Panc1 (cell line): Measurements from ENCODE around the gene DNAAF5. TPM values are rescaled to one million over a fixed set of nuclear protein-coding genes. Genes with fewer than 3 reads are reported as not detected.
A peak's percentile ranks its signal among the peaks of the same experiment; 100 is the strongest.

Experiments
- ATAC-seq: fragments of 200-7000 bp; cut with Tn5 transposase; 2 replicates; pipeline ENCODE4 v1.9.1; 2020; ENCODE audit warnings: mild to moderate bottlenecking, moderate library complexity
- BruUV-seq: library from RNA; stranded (reverse); fragments of 400-500 nt; replicated peaks from 2 replicates; lab custom pipeline; 2021; lab: Mats Ljungman, UMichigan
- CTCF ChIA-PET: fragments of 300-600 bp; sonication (Branson Sonifier 250); formaldehyde crosslinking; loops from one replicate; lab custom pipeline; 2022; ENCODE audit warnings: antibody characterized with exemption; lab: Charles Lee
- POLR2A ChIA-PET: fragments of 300-600 bp; sonication (Branson Sonifier 250); formaldehyde crosslinking; loops from one replicate; lab custom pipeline; 2022; ENCODE audit warnings: antibody characterized with exemption; lab: Charles Lee
- DNase-seq: peaks from one replicate; pipeline ENCODE4 v3.0.0-alpha.2; 2010; ENCODE audit warnings: low read depth, low spot score
- H3K27ac ChIP-seq: 2 replicates; pipeline ENCODE4 v1.5.1; 2011; ENCODE audit warnings: mild to moderate bottlenecking, low read length, inconsistent platforms
- H3K27me3 ChIP-seq: fragments of 200-500 bp; sonication (Bioruptor generic); 2 replicates; pipeline ENCODE4 v1.6.0; 2014; ENCODE audit warnings: low read length, inconsistent platforms; ENCODE audit not compliant: control insufficient read depth, insufficient read depth
- H3K36me3 ChIP-seq: fragments of 200-500 bp; sonication (Bioruptor generic); 2 replicates; pipeline ENCODE4 v1.5.1; 2014; ENCODE audit warnings: inconsistent platforms, mild to moderate bottlenecking, low read length, moderate library complexity; ENCODE audit not compliant: control insufficient read depth, insufficient read depth
- H3K4me1 ChIP-seq: 2 replicates; pipeline ENCODE4 v1.5.1; 2011; ENCODE audit warnings: inconsistent platforms, mild to moderate bottlenecking, low read length, moderate library complexity; ENCODE audit not compliant: control insufficient read depth, insufficient read depth
- H3K4me3 ChIP-seq, 2 experiments: 2 replicates each; pipeline ENCODE4 v1.5.1; 2011 to 2012; ENCODE audit warnings: low read depth in 2 of 2, low read length in 2 of 2, mild to moderate bottlenecking in 2 of 2, inconsistent platforms in 1 of 2, moderate library complexity in 1 of 2
- H3K9me3 ChIP-seq: fragments of 200-500 bp; sonication (Bioruptor generic); 2 replicates; pipeline ENCODE4 v1.5.1; 2014; ENCODE audit warnings: low read depth, mild to moderate bottlenecking, inconsistent platforms, low read length, moderate library complexity; ENCODE audit not compliant: control insufficient read depth, insufficient read depth
- POLR2AphosphoS5 ChIP-seq: IDR thresholded peaks from 2 replicates; pipeline ENCODE4 v1.6.1; 2012; ENCODE audit warnings: mild to moderate bottlenecking, low read depth, low read length, moderate library complexity
- in situ Hi-C: cut with HindIII; loops from 2 replicates; pipeline ENCODE4 v1.10.0; 2016; ENCODE audit warnings: low sequenced_read_pairs, low pct_unique_long_range_greater_than_20kb
- intact Hi-C: fragments of 100-400 bp; cut with micrococcal nuclease; formaldehyde crosslinking; loops from one replicate; pipeline ENCODE4 v1.10.0; 2022; ENCODE audit not compliant: unreplicated experiment
- total RNA-seq: library from RNA; stranded (reverse); gene quantifications from one replicate; pipeline ENCODE4 v1.2.1, GENCODE V29; 2021; ENCODE audit not compliant: unreplicated experiment
- TF ChIP-seq, protein P1 (sequence below), 2 experiments: IDR thresholded peaks; 2 replicates each; pipeline ENCODE4 v1.6.1; 2011 to 2012; ENCODE audit warnings: low read depth in 2 of 2, control low read depth in 1 of 2, low read length in 1 of 2, mild to moderate bottlenecking in 1 of 2, moderate library complexity in 1 of 2; ENCODE audit not compliant: insufficient read depth in 1 of 2
- TF ChIP-seq, protein P2 (sequence below): fragments of 450-650 bp; IDR thresholded peaks from 2 replicates; pipeline ENCODE4 v1.5.1; 2017; ENCODE audit warnings: mild to moderate bottlenecking

The DNAAF5 gene
- total RNA-seq, 1 experiment from 2014 or later, result 79.5 TPM

GRCh38 chr7:782718-783449 lies 56.4 kb downstream of the DNAAF5 start (continued):
- TF ChIP-seq, protein P1, sequence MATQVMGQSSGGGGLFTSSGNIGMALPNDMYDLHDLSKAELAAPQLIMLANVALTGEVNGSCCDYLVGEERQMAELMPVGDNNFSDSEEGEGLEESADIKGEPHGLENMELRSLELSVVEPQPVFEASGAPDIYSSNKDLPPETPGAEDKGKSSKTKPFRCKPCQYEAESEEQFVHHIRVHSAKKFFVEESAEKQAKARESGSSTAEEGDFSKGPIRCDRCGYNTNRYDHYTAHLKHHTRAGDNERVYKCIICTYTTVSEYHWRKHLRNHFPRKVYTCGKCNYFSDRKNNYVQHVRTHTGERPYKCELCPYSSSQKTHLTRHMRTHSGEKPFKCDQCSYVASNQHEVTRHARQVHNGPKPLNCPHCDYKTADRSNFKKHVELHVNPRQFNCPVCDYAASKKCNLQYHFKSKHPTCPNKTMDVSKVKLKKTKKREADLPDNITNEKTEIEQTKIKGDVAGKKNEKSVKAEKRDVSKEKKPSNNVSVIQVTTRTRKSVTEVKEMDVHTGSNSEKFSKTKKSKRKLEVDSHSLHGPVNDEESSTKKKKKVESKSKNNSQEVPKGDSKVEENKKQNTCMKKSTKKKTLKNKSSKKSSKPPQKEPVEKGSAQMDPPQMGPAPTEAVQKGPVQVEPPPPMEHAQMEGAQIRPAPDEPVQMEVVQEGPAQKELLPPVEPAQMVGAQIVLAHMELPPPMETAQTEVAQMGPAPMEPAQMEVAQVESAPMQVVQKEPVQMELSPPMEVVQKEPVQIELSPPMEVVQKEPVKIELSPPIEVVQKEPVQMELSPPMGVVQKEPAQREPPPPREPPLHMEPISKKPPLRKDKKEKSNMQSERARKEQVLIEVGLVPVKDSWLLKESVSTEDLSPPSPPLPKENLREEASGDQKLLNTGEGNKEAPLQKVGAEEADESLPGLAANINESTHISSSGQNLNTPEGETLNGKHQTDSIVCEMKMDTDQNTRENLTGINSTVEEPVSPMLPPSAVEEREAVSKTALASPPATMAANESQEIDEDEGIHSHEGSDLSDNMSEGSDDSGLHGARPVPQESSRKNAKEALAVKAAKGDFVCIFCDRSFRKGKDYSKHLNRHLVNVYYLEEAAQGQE (IDR thresholded peaks at IDR 0.05; ENCODE audit: insufficient read depth in 1 of 2, low read depth in 2 of 2, low read length in 1 of 2), result no peak

- TF ChIP-seq, protein P1 (IDR thresholded peaks at IDR 0.05; ENCODE audit: insufficient read depth in 1 of 2, low read depth in 2 of 2, low read length in 1 of 2), result no peak
Measured at GRCh38 chr7:783556-784490, 57.3 kb downstream of the DNAAF5 start.

DNA sequence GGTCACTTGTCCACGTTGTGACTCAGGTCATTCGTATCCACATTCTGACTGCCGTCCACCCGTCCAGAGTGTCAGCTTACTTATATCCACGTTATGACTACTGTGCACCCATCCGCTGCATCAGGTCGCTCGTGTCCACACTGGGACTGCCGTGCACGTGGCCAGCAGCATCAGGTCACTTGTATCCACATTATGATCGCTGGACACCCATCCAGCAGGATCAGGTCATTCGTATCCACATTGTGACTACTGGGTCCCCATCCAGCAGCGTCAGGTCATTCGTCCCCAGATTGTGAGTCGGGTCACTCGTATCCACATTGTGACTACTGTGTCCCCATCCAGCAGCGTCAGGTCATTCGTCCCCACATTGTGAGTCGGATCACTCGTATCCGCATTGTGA lies 58.5 kb downstream of the DNAAF5 start:
- TF ChIP-seq, protein P2, sequence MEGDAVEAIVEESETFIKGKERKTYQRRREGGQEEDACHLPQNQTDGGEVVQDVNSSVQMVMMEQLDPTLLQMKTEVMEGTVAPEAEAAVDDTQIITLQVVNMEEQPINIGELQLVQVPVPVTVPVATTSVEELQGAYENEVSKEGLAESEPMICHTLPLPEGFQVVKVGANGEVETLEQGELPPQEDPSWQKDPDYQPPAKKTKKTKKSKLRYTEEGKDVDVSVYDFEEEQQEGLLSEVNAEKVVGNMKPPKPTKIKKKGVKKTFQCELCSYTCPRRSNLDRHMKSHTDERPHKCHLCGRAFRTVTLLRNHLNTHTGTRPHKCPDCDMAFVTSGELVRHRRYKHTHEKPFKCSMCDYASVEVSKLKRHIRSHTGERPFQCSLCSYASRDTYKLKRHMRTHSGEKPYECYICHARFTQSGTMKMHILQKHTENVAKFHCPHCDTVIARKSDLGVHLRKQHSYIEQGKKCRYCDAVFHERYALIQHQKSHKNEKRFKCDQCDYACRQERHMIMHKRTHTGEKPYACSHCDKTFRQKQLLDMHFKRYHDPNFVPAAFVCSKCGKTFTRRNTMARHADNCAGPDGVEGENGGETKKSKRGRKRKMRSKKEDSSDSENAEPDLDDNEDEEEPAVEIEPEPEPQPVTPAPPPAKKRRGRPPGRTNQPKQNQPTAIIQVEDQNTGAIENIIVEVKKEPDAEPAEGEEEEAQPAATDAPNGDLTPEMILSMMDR, result no peak
- TF ChIP-seq POLR2AphosphoS5, result 0 out of 2 replicates have a peak, but pooled peaks have one; percentile 16
- POLR2A ChIA-PET, result no interaction called here
- Histone ChIP-seq H3K4me1 (no peaks in the 10 kb centered on the region), H3K27me3 (no peaks in the 10 kb centered on the region), H3K9me3 (no peaks in the 10 kb centered on the region), H3K27ac (no peak overlapping the region), H3K36me3 (peaks cover 8% of the 10 kb centered on the region), H3K4me3 (no peak overlapping the region)
- CTCF ChIA-PET, result no interaction called here
- intact Hi-C loops, result loop anchor here (5.0 kb wide), 1 partner anchor 87 kb away; no protein-coding TSS in a partner anchor
- no TSS peak for BruUV-seq
- in situ Hi-C loops, result no loop called here
- DNase-seq (no peak), ATAC-seq (no peak)

More at GRCh38 chr7:783556-784490, 57.3 kb downstream of the DNAAF5 start:
- no peaks in the 10 kb centered on the region for H3K27me3 ChIP-seq
- CTCF ChIA-PET, result no interaction called here
- BruUV-seq, result no TSS peak
- no peaks in the 10 kb centered on the region for H3K9me3 ChIP-seq
- DNase-seq (no peak), ATAC-seq (no peak)
- intact Hi-C loops, result no loop called here
- H3K36me3 ChIP-seq, result peaks cover 10% of the 10 kb centered on the region
- no peak overlapping the region for H3K4me3 ChIP-seq
- POLR2A ChIA-PET, result no interaction called here
- no peaks in the 10 kb centered on the region for H3K4me1 ChIP-seq
- in situ Hi-C loops, result no loop called here
- H3K27ac ChIP-seq, result no peak overlapping the region
